Lower leg skin (tissue), 4 donors: ENCODE data around the gene TMEM135. TPM values are rescaled to one million over a fixed set of nuclear protein-coding genes. Genes with fewer than 3 reads are reported as not detected.

ENCODE experiments used
- DNase-seq, 2 donors: peaks; one replicate each; pipeline ENCODE4 v3.0.0-alpha.2; 2019; ENCODE audit warnings: low spot score in 2 of 2
- H3K4me3 ChIP-seq: fragments of 200-600 bp; sonication (generic); 2 replicates; pipeline ENCODE4 v1.5.1; 2017; ENCODE audit warnings: mild to moderate bottlenecking, low read depth; ENCODE audit not compliant: poor library complexity, severe bottlenecking
- POLR2A ChIP-seq, 2 donors: fragments of 450-650 bp; IDR thresholded peaks; one replicate each; pipeline ENCODE4 v1.6.1; 2016 to 2017; ENCODE audit warnings: antibody characterized with exemption in 2 of 2, mild to moderate bottlenecking in 1 of 2, moderate library complexity in 1 of 2
- WGBS, 2 donors: methylation state at CpG; one replicate each; pipeline ENCODE4 v1.1.5; 2018; 5-methylcytosine and 5-hydroxymethylcytosine counted together
- intact Hi-C: fragments of 100-400 bp; cut with DNase I; formaldehyde crosslinking; loops from one replicate; pipeline ENCODE4 v1.15.0; 2023; ENCODE audit warnings: low total_unique reads
- total RNA-seq, 4 donors: library from RNA; depleted of rRNA; stranded (reverse); fragments of >200 nt; gene quantifications; one replicate each; pipeline ENCODE4 v1.1.0, GENCODE V29; 2016
- TF ChIP-seq, protein P1 (sequence below), 3 donors: fragments of 450-650 bp; IDR thresholded peaks; one replicate each; pipeline ENCODE4 v1.5.1; 2016; ENCODE audit warnings: antibody characterized with exemption in 3 of 3, mild to moderate bottlenecking in 3 of 3, moderate library complexity in 2 of 3

The TMEM135 gene
- total RNA-seq, 4 donors from 2014 or later = 6.2 to 14.2 (median 10.3) TPM

DNA sequence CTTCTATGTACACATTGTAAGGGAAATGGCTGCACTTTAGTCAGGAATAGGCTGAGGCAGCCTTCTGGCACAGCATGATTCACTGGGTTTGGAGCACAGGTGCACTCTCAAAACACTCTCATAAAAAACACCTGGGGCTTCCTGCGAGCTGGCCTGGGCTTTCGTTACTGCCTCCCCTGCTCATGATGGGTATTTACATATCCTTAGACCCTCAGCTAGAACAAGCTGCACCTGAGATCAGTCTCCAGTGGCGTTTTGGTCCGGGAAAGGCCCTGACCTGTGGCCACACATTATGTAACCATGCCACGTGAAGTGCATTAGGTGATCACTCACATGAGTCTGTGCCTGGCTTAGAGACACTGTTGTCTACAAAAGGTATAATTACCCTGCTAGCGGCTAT is 321.7 kb downstream of the TMEM135 start:
- no peak for DNase-seq
- TF ChIP-seq POLR2A (IDR thresholded peaks at IDR 0.05) = no peak
- TF ChIP-seq, protein P1, sequence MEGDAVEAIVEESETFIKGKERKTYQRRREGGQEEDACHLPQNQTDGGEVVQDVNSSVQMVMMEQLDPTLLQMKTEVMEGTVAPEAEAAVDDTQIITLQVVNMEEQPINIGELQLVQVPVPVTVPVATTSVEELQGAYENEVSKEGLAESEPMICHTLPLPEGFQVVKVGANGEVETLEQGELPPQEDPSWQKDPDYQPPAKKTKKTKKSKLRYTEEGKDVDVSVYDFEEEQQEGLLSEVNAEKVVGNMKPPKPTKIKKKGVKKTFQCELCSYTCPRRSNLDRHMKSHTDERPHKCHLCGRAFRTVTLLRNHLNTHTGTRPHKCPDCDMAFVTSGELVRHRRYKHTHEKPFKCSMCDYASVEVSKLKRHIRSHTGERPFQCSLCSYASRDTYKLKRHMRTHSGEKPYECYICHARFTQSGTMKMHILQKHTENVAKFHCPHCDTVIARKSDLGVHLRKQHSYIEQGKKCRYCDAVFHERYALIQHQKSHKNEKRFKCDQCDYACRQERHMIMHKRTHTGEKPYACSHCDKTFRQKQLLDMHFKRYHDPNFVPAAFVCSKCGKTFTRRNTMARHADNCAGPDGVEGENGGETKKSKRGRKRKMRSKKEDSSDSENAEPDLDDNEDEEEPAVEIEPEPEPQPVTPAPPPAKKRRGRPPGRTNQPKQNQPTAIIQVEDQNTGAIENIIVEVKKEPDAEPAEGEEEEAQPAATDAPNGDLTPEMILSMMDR (IDR thresholded peaks at IDR 0.05) = no peak
- WGBS, 2 donors = 84 to 87% methylated on average over 6 of the region's 6 CpGs
- H3K4me3 ChIP-seq = no peak overlapping the region
- intact Hi-C loops = no loop called here

DNA sequence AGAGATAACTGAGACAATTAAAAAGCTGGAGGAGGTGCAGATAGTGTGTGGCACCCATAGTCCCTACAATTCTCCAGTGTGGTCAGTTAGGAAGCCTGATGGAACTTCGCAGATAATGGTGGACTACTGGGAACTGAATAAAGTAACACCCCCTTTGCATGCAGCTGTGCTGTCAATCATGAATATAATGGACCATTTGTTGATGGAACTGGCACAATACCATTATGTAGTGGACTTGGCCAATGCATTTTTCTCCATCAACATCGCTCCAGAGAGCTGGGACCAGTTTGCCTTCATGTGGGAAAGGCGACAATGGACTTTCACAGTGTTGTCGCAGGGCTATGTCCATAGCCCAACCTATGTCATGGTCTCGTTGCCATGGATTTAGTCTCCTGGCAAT is 324.2 kb downstream of the TMEM135 start:
- TF ChIP-seq, protein P1 (IDR thresholded peaks at IDR 0.05) = no peak
- no peak for TF ChIP-seq POLR2A (IDR thresholded peaks at IDR 0.05)
- H3K4me3 ChIP-seq = no peak overlapping the region
- 91 to 94% methylated on average over 5 of the region's 5 CpGs for WGBS, 2 donors
- DNase-seq = no peak
- intact Hi-C loops = no loop called here

DNA sequence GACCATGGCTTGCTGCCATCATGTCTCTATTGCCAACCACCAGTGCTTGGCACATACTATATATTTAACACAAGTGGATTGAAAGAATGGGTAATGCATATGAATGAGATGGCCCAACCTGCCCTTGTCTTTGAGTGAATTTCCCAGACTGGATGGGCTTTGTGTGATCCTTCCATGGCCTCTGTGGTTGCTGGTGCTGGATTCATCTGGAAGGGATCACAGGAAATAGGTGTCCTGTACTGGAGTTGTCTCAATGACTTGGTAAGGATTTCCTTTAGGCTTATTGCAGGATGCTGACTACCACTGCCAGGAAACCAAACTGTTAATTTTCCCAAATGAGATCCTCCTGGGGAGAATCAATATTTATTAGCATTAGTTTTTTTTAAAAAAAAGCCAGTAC is 328.6 kb downstream of the TMEM135 start:
- intact Hi-C loops = no loop called here
- H3K4me3 ChIP-seq = no peak overlapping the region
- no peak for TF ChIP-seq POLR2A (IDR thresholded peaks at IDR 0.05)
- TF ChIP-seq, protein P1 (IDR thresholded peaks at IDR 0.05) = no peak
- no peak for DNase-seq

DNA sequence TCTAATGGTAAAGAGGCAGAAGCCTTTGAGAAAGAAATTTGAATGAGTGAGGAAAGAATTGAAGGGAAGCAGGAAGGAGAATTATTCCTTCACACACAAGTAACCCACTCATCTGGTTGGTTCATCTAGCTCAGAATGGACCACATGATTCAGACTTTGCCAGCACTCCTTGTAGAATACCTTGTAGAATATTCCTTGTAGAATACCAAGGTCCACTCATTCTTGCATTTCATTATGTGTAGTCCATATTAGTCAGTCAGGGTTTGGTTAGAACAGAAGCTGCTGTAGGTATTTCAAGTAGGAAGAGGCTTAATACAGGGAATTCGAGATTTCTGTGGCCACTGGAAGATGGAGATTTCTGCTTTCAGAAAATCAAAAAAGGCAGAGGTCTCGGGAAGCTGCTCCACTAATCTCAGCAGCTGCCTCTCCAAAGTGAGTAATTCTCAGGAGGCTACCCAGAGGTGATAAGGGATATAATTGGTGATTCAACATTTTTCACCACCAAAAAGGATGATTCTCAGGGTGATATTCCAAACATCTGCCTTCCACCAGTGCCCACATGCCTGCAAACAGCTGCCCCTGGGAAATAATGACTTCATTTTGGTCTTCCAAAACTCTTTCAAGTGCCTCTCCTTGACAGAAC is 329.1 kb downstream of the TMEM135 start:
- intact Hi-C loops = no loop called here
- no peak for TF ChIP-seq POLR2A (IDR thresholded peaks at IDR 0.05)
- TF ChIP-seq, protein P1 (IDR thresholded peaks at IDR 0.05) = no peak
- WGBS, 2 donors = 79 to 91% methylated on average over 2 of the region's 2 CpGs
- no peak overlapping the region for H3K4me3 ChIP-seq
- DNase-seq = no peak

DNA sequence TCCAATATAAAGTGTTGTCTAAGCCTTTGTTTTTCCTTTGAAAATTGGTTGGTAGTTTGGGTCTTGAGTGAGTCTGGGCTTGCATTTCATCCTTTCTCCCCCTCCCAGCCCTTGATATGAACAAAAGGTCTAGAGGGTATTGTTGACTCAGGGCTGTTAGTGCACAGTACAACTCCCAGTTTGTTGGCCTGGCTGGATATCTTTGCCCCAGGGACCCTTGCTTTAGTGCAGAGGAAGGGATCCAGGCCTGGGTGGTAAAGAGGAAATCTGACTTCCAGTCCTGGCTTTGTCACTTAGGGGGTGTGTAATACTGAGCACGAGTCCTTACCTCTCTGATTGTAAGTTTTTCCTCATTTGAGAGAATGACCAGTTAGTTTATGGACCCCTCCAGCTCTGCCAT is 330.4 kb downstream of the TMEM135 start:
- 53 to 59% methylated on average over 1 of the region's 1 CpG for WGBS, 2 donors
- no peak overlapping the region for H3K4me3 ChIP-seq
- TF ChIP-seq POLR2A (IDR thresholded peaks at IDR 0.05) = no peak
- TF ChIP-seq, protein P1 (IDR thresholded peaks at IDR 0.05) = no peak
- DNase-seq = no peak
- intact Hi-C loops = no loop called here
